GM19324 (cell line): ENCODE results near the gene PROCA1.
A peak's percentile ranks its signal among the peaks of the same experiment; 100 is the strongest.

Experiments
- ATAC-seq: cut with Tn5 transposase; IDR thresholded peaks from one replicate; pipeline ENCODE4 v1.9.1; 2021; ENCODE audit warnings: mild to moderate bottlenecking, moderate library complexity; ENCODE audit not compliant: unreplicated experiment, low FRiP score

PROCA1 gene

GRCh38 chr17:28712032-28712704 lies 480 bp upstream of the PROCA1 start:
- ATAC-seq = no peak

- peak; percentile 72 for ATAC-seq
Observed at GRCh38 chr17:28710861-28711722, 596 bp downstream of the PROCA1 start.

- ATAC-seq = no peak
Observed at GRCh38 chr17:28707339-28707720, 4.4 kb downstream of the PROCA1 start.

GRCh38 chr17:28706471-28707338 lies 5.0 kb downstream of the PROCA1 start:
- no peak for ATAC-seq

GRCh38 chr17:28705728-28706334 lies 5.9 kb downstream of the PROCA1 start:
- ATAC-seq = no peak

- ATAC-seq = no peak
Observed at GRCh38 chr17:28705074-28705659, 6.5 kb downstream of the PROCA1 start.

GRCh38 chr17:28704219-28704858 lies 7.3 kb downstream of the PROCA1 start:
- no peak for ATAC-seq

- no peak for ATAC-seq
Observed at GRCh38 chr17:28703552-28704218, 8.0 kb downstream of the PROCA1 start.

GRCh38 chr17:28702752-28703150 lies 8.9 kb downstream of the PROCA1 start:
- ATAC-seq = no peak

- no peak for ATAC-seq
Observed at GRCh38 chr17:28702026-28702751, 9.5 kb downstream of the PROCA1 start.

GRCh38 chr17:28700830-28701492 lies 10.7 kb downstream of the PROCA1 start:
- ATAC-seq = no peak

- ATAC-seq = no peak
Observed at GRCh38 chr17:28700278-28700677, 11.4 kb downstream of the PROCA1 start.

GRCh38 chr17:28698253-28698941 lies 13.3 kb downstream of the PROCA1 start:
- no peak for ATAC-seq

- no peak for ATAC-seq
Observed at GRCh38 chr17:28693869-28694268, 17.8 kb downstream of the PROCA1 start.

- no peak for ATAC-seq
Observed at GRCh38 chr17:28689011-28689410, 22.7 kb downstream of the PROCA1 start.

GRCh38 chr17:28688481-28688880 lies 23.2 kb downstream of the PROCA1 start:
- no peak for ATAC-seq

- no peak for ATAC-seq
Observed at GRCh38 chr17:28686296-28686695, 25.4 kb downstream of the PROCA1 start.
